Left lung (tissue), 14 donors: ENCODE results near the gene SERTAD3. TPM values are rescaled to one million over a fixed set of nuclear protein-coding genes. Genes with fewer than 3 reads are reported as not detected.

ENCODE experiments used
- ATAC-seq: fragments of 200-7000 bp; cut with Tn5 transposase; one replicate; pipeline ENCODE4 v1.9.1; 2020; ENCODE audit warnings: moderate library complexity
- DNase-seq, 4 donors: peaks; one replicate each; pipeline ENCODE4 v3.0.0-alpha.2; 2013 to 2020
- H3K27ac ChIP-seq, 2 donors: fragments of 200-600 bp; sonication (generic) in 1 of 2; one replicate each; pipeline versions ENCODE4 v1.5.0 to v1.8.0; 2020 to 2021
- H3K27me3 ChIP-seq, 2 donors: fragments of 200-600 bp; sonication (generic) in 1 of 2; one replicate each; pipeline versions ENCODE4 v1.5.0 to v1.8.0; 2020 to 2021
- H3K36me3 ChIP-seq, 2 donors: fragments of 200-600 bp; sonication (generic) in 1 of 2; one replicate each; pipeline versions ENCODE4 v1.5.0 to v1.8.0; 2020 to 2021
- H3K4me1 ChIP-seq, 2 donors: fragments of 200-600 bp; one replicate each; pipeline ENCODE4 v1.8.0; 2021
- H3K4me3 ChIP-seq, 2 donors: fragments of 200-600 bp; sonication (generic) in 1 of 2; one replicate each; pipeline versions ENCODE4 v1.5.0 to v1.8.0; 2020 to 2021; ENCODE audit warnings: mild to moderate bottlenecking in 1 of 2
- H3K9me3 ChIP-seq, 2 donors: fragments of 200-600 bp; sonication (generic) in 1 of 2; one replicate each; pipeline versions ENCODE4 v1.5.0 to v1.8.0; 2020 to 2021
- CTCF ChIP-seq, 2 donors: fragments of 200-600 bp; sonication (generic) in 1 of 2; IDR thresholded peaks; one replicate each; pipeline versions ENCODE4 v1.5.0 to v1.8.0; 2021; ENCODE audit warnings: antibody characterized with exemption in 2 of 2
- intact Hi-C, 2 donors: fragments of 100-400 bp; cut with DNase I; formaldehyde crosslinking; loops; one replicate each; pipeline versions ENCODE4 v1.11.2 to v1.14.2; 2022
- long read RNA-seq, 12 donors: library from polyadenylated mRNA in 2 of 12; unstranded in 2 of 12; transcript quantifications; one replicate each; pipeline ENCODE4 v2.0.0 and lab custom pipeline, GENCODE V29; 2019 to 2026
- polyA plus RNA-seq, 6 donors: library from polyadenylated mRNA; unstranded; fragments of 120-200 nt; gene quantifications; one replicate each; pipeline ENCODE4 v1.2.1, GENCODE V29; 2013; ENCODE audit not compliant: insufficient read length in 6 of 6
- total RNA-seq, 2 donors: library from RNA; stranded (reverse); fragmentation: NEBNext Ultra II Directional; extraction: Animal tissue kit (Norgen Biotek cat#: 25700); gene quantifications; one replicate each; pipeline ENCODE4 v1.2.1, GENCODE V29; 2021
- donor health status: DM: no; HTN: yes; CAD: no.
- donor health status: DM: no; HTN: no; CAD: no.

SERTAD3 gene
- 10 to 100 TPM; 31.7 to 35.0 TPM for total RNA-seq
- 10 to 100 TPM; 22.1 to 37.4 (median 34.1) TPM for polyA plus RNA-seq
- long read RNA-seq, donor 1, transcript SERTAD3-201 (2 exons, 1,734 nt), result major isoform, 12 of 14 reads
- long read RNA-seq, donor 1, partial matches to known transcripts, result 0 of 14 reads
- long read RNA-seq, donor 1, other reads (novel, unspliced or antisense), result 0 of 14 reads
- long read RNA-seq, donor 2, transcript SERTAD3-201 (2 exons, 1,734 nt), result major isoform, 7 of 7 reads
- long read RNA-seq, donor 2, partial matches to known transcripts, result 0 of 7 reads
- long read RNA-seq, donor 2, other reads (novel, unspliced or antisense), result 0 of 7 reads
- long read RNA-seq, donor 3, transcript SERTAD3-201 (2 exons, 1,734 nt), result major isoform, 10 of 11 reads
- long read RNA-seq, donor 3, partial matches to known transcripts, result 0 of 11 reads
- long read RNA-seq, donor 3, other reads (novel, unspliced or antisense), result 0 of 11 reads
- long read RNA-seq, donor 4, transcript SERTAD3-201 (2 exons, 1,734 nt), result major isoform, 18 of 19 reads
- long read RNA-seq, donor 4, partial matches to known transcripts, result 0 of 19 reads
- long read RNA-seq, donor 4, other reads (novel, unspliced or antisense), result 1 of 19 reads
- long read RNA-seq, donor 5, transcript SERTAD3-201 (2 exons, 1,734 nt), result major isoform, 7 of 7 reads
- long read RNA-seq, donor 5, partial matches to known transcripts, result 0 of 7 reads
- long read RNA-seq, donor 5, other reads (novel, unspliced or antisense), result 0 of 7 reads
- long read RNA-seq, donor 6, transcript SERTAD3-201 (2 exons, 1,734 nt), result major isoform, 14 of 14 reads
- long read RNA-seq, donor 6, partial matches to known transcripts, result 0 of 14 reads
- long read RNA-seq, donor 6, other reads (novel, unspliced or antisense), result 0 of 14 reads
- long read RNA-seq, donor 7, transcript SERTAD3-201 (2 exons, 1,734 nt), result major isoform, 8 of 9 reads
- long read RNA-seq, donor 7, partial matches to known transcripts, result 0 of 9 reads
- long read RNA-seq, donor 7, other reads (novel, unspliced or antisense), result 0 of 9 reads
- long read RNA-seq, donor 8, transcript SERTAD3-201 (2 exons, 1,734 nt), result major isoform, 6 of 8 reads
- long read RNA-seq, donor 8, partial matches to known transcripts, result 0 of 8 reads
- long read RNA-seq, donor 8, other reads (novel, unspliced or antisense), result 0 of 8 reads
- long read RNA-seq, donor 9, result 0 reads
- long read RNA-seq, donor 10, transcript SERTAD3-201 (2 exons, 1,734 nt), result major isoform, 12 of 14 reads
- long read RNA-seq, donor 10, partial matches to known transcripts, result 1 of 14 reads
- long read RNA-seq, donor 10, other reads (novel, unspliced or antisense), result 1 of 14 reads
- long read RNA-seq, donor 11, result 0 reads
- long read RNA-seq, donor 12, transcript SERTAD3-201 (2 exons, 1,734 nt), result major isoform, 17 of 18 reads
- long read RNA-seq, donor 12, partial matches to known transcripts, result 0 of 18 reads
- long read RNA-seq, donor 12, other reads (novel, unspliced or antisense), result 0 of 18 reads

- Histone ChIP-seq H3K4me1 (peaks cover 7 to 30% of the 10 kb centered on the region in 2 donors), H3K27me3 (no peaks in the 10 kb centered on the region), H3K36me3 (peaks cover 0 to 48% of the 10 kb centered on the region in 2 donors), H3K9me3 (no peaks in the 10 kb centered on the region), H3K4me3 (peak within 1 kb of the TSS; percentile 76 to 78), H3K27ac (peak within 1 kb of the TSS; percentile 91 to 95)
- DNase-seq (peak; percentile 96 to 99 (median 98)), ATAC-seq (peak; percentile 85)
- peak in 1 of 2 donors; percentile 29 for TF ChIP-seq CTCF (IDR thresholded peaks at IDR 0.05)
- intact Hi-C loops, result no loop called here
Observed at GRCh38 chr19:40444000-40444824, at the start of gene SERTAD3. SERTAD3 (minus strand) TSS chr19:40444335; CDS start chr19:40442080, 2,255 bp downstream.

- no peak overlapping the region for H3K27ac ChIP-seq
- ATAC-seq (no peak), DNase-seq (no peak)
- no peaks in the 10 kb centered on the region for H3K4me1 ChIP-seq
- TF ChIP-seq CTCF (IDR thresholded peaks at IDR 0.05), result no peak
- peaks cover 0 to 20% of the 10 kb centered on the region in 2 donors for H3K27me3 ChIP-seq
- no peaks in the 10 kb centered on the region for H3K36me3 ChIP-seq
- no peaks in the 10 kb centered on the region for H3K9me3 ChIP-seq
- intact Hi-C loops, result no loop called here
- H3K4me3 ChIP-seq, result no peak overlapping the region
Observed at GRCh38 chr19:40493778-40494177, 49.6 kb upstream of the SERTAD3 start.

- Histone ChIP-seq H3K4me1 (no peaks in the 10 kb centered on the region), H3K27ac (no peak overlapping the region), H3K27me3 (peaks cover 0 to 35% of the 10 kb centered on the region in 2 donors), H3K4me3 (no peak overlapping the region), H3K9me3 (no peaks in the 10 kb centered on the region), H3K36me3 (no peaks in the 10 kb centered on the region)
- DNase-seq (no peak), ATAC-seq (no peak)
- TF ChIP-seq CTCF (IDR thresholded peaks at IDR 0.05), result no peak
- intact Hi-C loops, result no loop called here
Observed at GRCh38 chr19:40492274-40492673, 48.1 kb upstream of the SERTAD3 start.

- Histone ChIP-seq H3K4me3 (no peak overlapping the region), H3K27ac (no peak overlapping the region), H3K27me3 (peaks cover 0 to 53% of the 10 kb centered on the region in 2 donors), H3K36me3 (no peaks in the 10 kb centered on the region), H3K9me3 (no peaks in the 10 kb centered on the region), H3K4me1 (no peaks in the 10 kb centered on the region)
- intact Hi-C loops, result no loop called here
- ATAC-seq (no peak), DNase-seq (peak in 1 of 4 donors; percentile 76)
- TF ChIP-seq CTCF (IDR thresholded peaks at IDR 0.05), result no peak
Observed at GRCh38 chr19:40489882-40490230, 45.7 kb upstream of the SERTAD3 start.
